GM13976 (cell line): ENCODE measurements around the gene UBE2E2.

Source experiments
- DNase-seq: peaks from one replicate; pipeline ENCODE4 v3.0.0; 2012; ENCODE audit warnings: low spot score
- CTCF ChIP-seq: IDR thresholded peaks from 2 replicates; pipeline ENCODE4 v1.5.1; 2012; ENCODE audit warnings: borderline replicate concordance, mild to moderate bottlenecking; ENCODE audit not compliant: insufficient read depth; ENCODE audit errors: extremely low read depth, missing control alignments, control extremely low read depth
- in situ Hi-C: fragments of 300-500 bp; cut with MboI; formaldehyde crosslinking; loops from one replicate; pipeline ENCODE4 v1.12.0; 2022; ENCODE audit warnings: low sequenced_read_pairs, mixed read lengths, inconsistent platforms; ENCODE audit not compliant: unreplicated experiment

UBE2E2 gene

GRCh38 chr3:23461069-23461468, 257.9 kb downstream of the UBE2E2 start:
- in situ Hi-C loops = no loop called here
- no peak for DNase-seq

GRCh38 chr3:23463791-23464190, 260.7 kb downstream of the UBE2E2 start:
- no peak for TF ChIP-seq CTCF

More at GRCh38 chr3:23461069-23461468, 257.9 kb downstream of the UBE2E2 start:
- no peak for TF ChIP-seq CTCF

GRCh38 chr3:23465569-23465968, 262.4 kb downstream of the UBE2E2 start:
- DNase-seq = no peak
- TF ChIP-seq CTCF = no peak
- in situ Hi-C loops = no loop called here

More at GRCh38 chr3:23463791-23464190, 260.7 kb downstream of the UBE2E2 start:
- DNase-seq = no peak
- in situ Hi-C loops = no loop called here

DNA sequence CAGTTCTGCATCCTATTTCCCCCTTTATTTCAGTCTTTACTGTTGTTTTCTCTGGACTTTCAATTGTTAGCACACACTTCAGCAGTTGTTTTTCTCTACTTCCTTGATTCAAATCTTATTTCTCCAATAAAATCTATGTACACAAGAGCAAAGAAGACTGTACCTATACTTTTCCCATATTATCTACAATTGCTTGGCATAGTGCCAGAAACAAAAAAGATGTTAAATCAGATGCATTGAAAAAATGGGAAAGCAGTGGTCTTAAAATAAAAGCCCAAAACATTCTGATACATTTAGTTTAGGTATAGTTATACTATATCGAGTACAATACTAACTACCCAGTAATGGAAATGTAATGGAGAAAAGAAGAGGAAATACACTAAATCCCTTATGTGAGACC, 265.1 kb downstream of the UBE2E2 start:
- no peak for DNase-seq
- TF ChIP-seq CTCF = no peak
- in situ Hi-C loops = no loop called here

DNA sequence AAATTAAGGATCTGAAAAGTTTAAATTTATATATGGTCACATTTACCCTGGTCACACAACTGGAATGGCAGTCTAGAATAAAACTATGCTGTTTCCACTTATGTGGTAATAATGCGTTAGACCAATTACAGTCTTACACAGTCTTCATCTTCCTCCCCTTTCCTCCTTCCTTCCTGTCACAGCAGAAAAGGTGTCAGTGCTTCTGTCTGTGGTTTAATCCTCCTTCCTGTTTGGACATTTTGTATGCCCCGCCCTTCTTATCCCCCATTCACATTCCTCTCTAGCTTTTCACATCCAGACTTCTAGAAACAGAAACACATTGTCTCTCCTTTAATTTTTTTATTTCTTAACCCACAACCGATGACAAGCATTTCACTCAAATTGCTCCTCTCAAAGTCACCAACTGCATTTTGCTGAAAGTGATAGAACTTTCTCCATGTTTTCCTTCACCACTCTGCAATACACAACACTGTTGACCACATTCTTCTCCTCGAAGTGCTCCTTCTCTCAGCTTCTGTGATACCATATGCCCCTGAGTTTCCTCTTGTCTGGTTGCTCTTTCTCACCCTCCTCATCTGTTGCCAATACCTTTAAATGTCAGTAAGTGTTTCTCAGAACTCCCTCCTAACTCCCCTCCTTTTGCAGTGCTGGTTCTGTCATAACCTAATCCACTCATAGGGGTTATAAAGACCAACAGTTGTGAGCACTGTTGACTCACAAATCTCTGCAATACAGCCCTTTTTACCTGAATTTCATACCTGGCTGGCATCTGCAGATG, 271.6 kb downstream of the UBE2E2 start:
- in situ Hi-C loops = no loop called here
- no peak for DNase-seq
- no peak for TF ChIP-seq CTCF

GRCh38 chr3:23475446-23475845, 272.3 kb downstream of the UBE2E2 start:
- DNase-seq = no peak
- in situ Hi-C loops = no loop called here
- TF ChIP-seq CTCF = no peak
